ENCODE results near the gene ADAMTSL1. TPM values are rescaled to one million over a fixed set of nuclear protein-coding genes. Genes with fewer than 3 reads are reported as not detected.

ADAMTSL1 gene
- total and polyA plus RNA-seq, 2 of the 8 experiments (the other 6 are each of a cell fraction or from before 2014, with no cell fraction given) = 0.84 to 1.1 TPM

DNA sequence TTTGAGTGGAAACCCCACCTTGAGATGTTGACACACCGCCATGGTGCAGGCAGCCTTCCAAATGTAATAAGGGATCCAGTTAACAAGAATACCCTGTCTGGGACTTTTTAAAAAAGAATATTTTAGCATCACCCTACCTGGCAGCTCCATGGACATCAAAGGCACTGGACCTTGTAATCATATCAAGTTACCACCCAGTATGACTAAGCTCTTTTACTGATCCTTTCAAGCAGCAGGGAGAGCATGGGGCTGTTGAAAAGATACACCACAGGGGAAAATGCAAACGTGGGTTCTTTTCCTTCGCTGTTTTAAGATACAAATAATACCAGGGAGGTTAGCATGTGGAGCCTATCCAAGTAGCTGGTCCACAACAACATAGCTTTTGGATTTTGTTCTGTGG lies 347.8 kb downstream of the ADAMTSL1 start:
- Histone ChIP-seq H2BK20ac (ENCODE audit: low read length) (no peak overlapping the region), H2BK12ac (ENCODE audit: low read depth, low read length) (no peak overlapping the region), H3K14ac (ENCODE audit: insufficient read length) (no peak overlapping the region), H3K79me1 (ENCODE audit: low read depth, low read length) (no peaks in the 10 kb centered on the region), H3K27ac (ENCODE audit: low read depth, low read length) (no peak overlapping the region), H3K9ac (replicated peaks in 1 of 4; ENCODE audit: extremely low read depth in 1 of 4, low read depth in 3 of 4, low read length in 3 of 4) (no peak overlapping the region), H3K18ac (ENCODE audit: extremely low read depth, low read length) (peak overlapping the region; percentile 28; the same call in 1 of the 2 replicates), H2BK120ac (replicated peaks; ENCODE audit: low read depth, low read length) (peak overlapping the region; percentile 71), H2BK5ac (ENCODE audit: low read depth, low read length) (no peak overlapping the region), H3K36me3 (ENCODE audit: control insufficient read depth in 2 of 4, insufficient read depth in 4 of 4, low read length in 3 of 4) (no peaks in the 10 kb centered on the region), H2BK15ac (ENCODE audit: low read length) (peak overlapping the region; percentile 36; the same call in 1 of the 2 replicates), H2AK5ac (ENCODE audit: low read depth, low read length) (no peak overlapping the region), H4K20me1 (replicated peaks in 1 of 2; ENCODE audit: control insufficient read depth in 1 of 2, insufficient read depth in 2 of 2, low read length in 2 of 2) (no peaks in the 10 kb centered on the region), H3K27me3 (replicated peaks in 1 of 4; ENCODE audit: control insufficient read depth in 3 of 4, extremely low read depth in 1 of 4, insufficient read depth in 3 of 4, low read length in 3 of 4) (no peaks in the 10 kb centered on the region), H3K56ac (replicated peaks; ENCODE audit: insufficient read length, low read depth, low read length) (no peak overlapping the region), H2AFZ (ENCODE audit: low read length) (0 out of 2 replicates have a peak overlapping the region, but pooled peaks have one; percentile 63), H4K5ac (ENCODE audit: insufficient read length, low read depth, low read length) (no peak overlapping the region), H3K4ac (replicated peaks; ENCODE audit: insufficient read length, low read depth, low read length) (no peak overlapping the region), H3K23me2 (ENCODE audit: low read depth, low read length) (no peaks in the 10 kb centered on the region), H3K4me3 (ENCODE audit: extremely low read depth in 1 of 4, insufficient read depth in 2 of 4, low read depth in 3 of 4, low read length in 4 of 4) (no peak overlapping the region), H4K8ac (ENCODE audit: extremely low read depth, insufficient read depth, low read length) (no peak overlapping the region), H4K91ac (replicated peaks; ENCODE audit: insufficient read length, low read length) (no peak overlapping the region), H3K9me3 (ENCODE audit: insufficient read depth in 2 of 2, low read depth in 1 of 2, low read length in 1 of 2) (no peaks in the 10 kb centered on the region), H3K23ac (ENCODE audit: insufficient read length) (no peak overlapping the region), H3K79me2 (ENCODE audit: control insufficient read depth in 1 of 2, insufficient read depth in 2 of 2, low read length in 2 of 2) (no peaks in the 10 kb centered on the region), H3K4me2 (ENCODE audit: insufficient read depth in 1 of 2, low read depth in 2 of 2, low read length in 2 of 2) (no peak overlapping the region), H3K4me1 (replicated peaks in 1 of 4; ENCODE audit: control insufficient read depth in 3 of 4, insufficient read depth in 4 of 4, low read length in 3 of 4) (peaks cover 0 to 6% (median 2%) of the 10 kb centered on the region in 4 experiments; a peak in 3 of 7 replicates)
- peak; percentile 55; the same call in 1 of the 2 replicates for TF ChIP-seq MAFK (IDR thresholded peaks at IDR 0.05; ENCODE audit: low read depth, low read length)
- peak; percentile 85 for TF ChIP-seq BACH1 (IDR thresholded peaks at IDR 0.05; ENCODE audit: low read length)
- no peak for TF ChIP-seq KDM1A (IDR thresholded peaks at IDR 0.05; ENCODE audit: borderline replicate concordance, low read length)
- no peak for TF ChIP-seq HDAC2 (IDR thresholded peaks at IDR 0.05; ENCODE audit: borderline replicate concordance in 1 of 2, low read depth in 2 of 2, low read length in 2 of 2)
- TF ChIP-seq RAD21 (IDR thresholded peaks at IDR 0.05 in 1 of 2, conservative IDR thresholded peaks at IDR 0.05 in 1 of 2; ENCODE audit: low read depth in 2 of 2, low read length in 2 of 2) = no peak
- DNase-seq (ENCODE audit: low read depth in 1 of 2, low spot score in 2 of 2) (no peak), FAIRE-seq (no peak)
- WGBS, 2 experiments (ENCODE audit: extremely low coverage in 1 of 2, insufficient coverage in 1 of 2, insufficient read length in 1 of 2, insufficient replicate concordance in 2 of 2, low coverage in 1 of 2, low lambda C conversion rate in 2 of 2, missing lambda C conversion rate in 1 of 2) = 62% methylated on average over 3 of the region's 3 CpGs; no CpG with 5 or more reads in 1 of the 2 experiments
- CTCF ChIA-PET (ENCODE audit: partially characterized antibody) = interaction anchor here (0.6 to 1.3 kb wide), 9 partner anchors 10 to 643 kb away, joined by 3 read pairs; no protein-coding TSS in a partner anchor
- POLR2A ChIA-PET (ENCODE audit: partially characterized antibody) = no interaction called here

Data from H1 (cell line).